Neural cell (in vitro differentiated cells): ENCODE results near the gene NAALADL1. TPM values are rescaled to one million over a fixed set of nuclear protein-coding genes. Genes with fewer than 3 reads are reported as not detected.

Experiments used
- H2AFZ ChIP-seq: fragments of 200-600, 300-800 bp; sonication (generic), shearing (Covaris generic); 2 replicates; pipeline ENCODE4 v1.6.0; 2014; ENCODE audit warnings: low read depth, mild to moderate bottlenecking, antibody characterized with exemption, low read length, moderate library complexity
- H3F3A ChIP-seq: fragments of 200-600 bp; shearing (Covaris generic); 2 replicates; pipeline ENCODE4 v1.6.1; 2016; ENCODE audit warnings: mild to moderate bottlenecking, moderate library complexity, mixed read lengths, antibody characterized with exemption, low read length; ENCODE audit not compliant: insufficient read depth, poor library complexity, severe bottlenecking
- H3K27ac ChIP-seq: fragments of 200-600, 300-800 bp; sonication (generic), shearing (Covaris generic); 2 replicates; pipeline ENCODE4 v1.5.1; 2014; ENCODE audit warnings: mild to moderate bottlenecking, low read length, moderate library complexity
- H3K27me3 ChIP-seq: fragments of 300-800, 200-600 bp; sonication (generic), shearing (Covaris generic); 2 replicates; pipeline ENCODE4 v1.6.0; 2014; ENCODE audit warnings: mild to moderate bottlenecking, low read depth, low read length, moderate library complexity; ENCODE audit not compliant: insufficient read depth
- H3K36me3 ChIP-seq: fragments of 300-800, 200-600 bp; sonication (generic), shearing (Covaris generic); 2 replicates; pipeline ENCODE4 v1.5.1; 2014; ENCODE audit warnings: mild to moderate bottlenecking, antibody characterized with exemption, low read length, moderate library complexity; ENCODE audit not compliant: insufficient read depth
- H3K4me2 ChIP-seq: fragments of 300-800, 200-600 bp; sonication (generic), shearing (Covaris generic); 2 replicates; pipeline ENCODE4 v1.6.0; 2014; ENCODE audit warnings: mild to moderate bottlenecking, low read length
- H3K4me3 ChIP-seq: fragments of 300-800, 200-600 bp; sonication (generic), shearing (Covaris generic); 2 replicates; pipeline ENCODE4 v1.5.1; 2014; ENCODE audit warnings: mild to moderate bottlenecking, low read length, moderate library complexity
- H3K79me2 ChIP-seq: fragments of 200-600 bp; shearing (Covaris generic); replicated peaks from 2 replicates; pipeline ENCODE4 v1.6.0; 2014; ENCODE audit warnings: mild to moderate bottlenecking, low read length, moderate library complexity; ENCODE audit not compliant: insufficient read depth
- H3K9ac ChIP-seq: fragments of 300-800, 200-600 bp; sonication (generic), shearing (Covaris generic); 2 replicates; pipeline ENCODE4 v1.6.1; 2016; ENCODE audit warnings: mild to moderate bottlenecking, low read length, mixed read lengths
- H3K9me2 ChIP-seq: fragments of 200-600 bp; shearing (Covaris generic); 2 replicates; pipeline ENCODE4 v1.6.1; 2016; ENCODE audit warnings: mild to moderate bottlenecking, low read length, mixed read lengths; ENCODE audit not compliant: insufficient read depth
- H3K9me3 ChIP-seq: fragments of 200-600, 300-800 bp; sonication (generic), shearing (Covaris generic); 2 replicates; pipeline ENCODE4 v1.6.1; 2016; ENCODE audit warnings: mild to moderate bottlenecking, mixed run types, low read length, moderate library complexity, mixed read lengths
- H4K20me1 ChIP-seq: fragments of 200-600 bp; shearing (Covaris generic); 2 replicates; pipeline ENCODE4 v1.6.1; 2016; ENCODE audit warnings: mild to moderate bottlenecking, mixed run types; ENCODE audit not compliant: insufficient read depth
- CTCF ChIP-seq: fragments of 450-650 bp; IDR thresholded peaks from 2 replicates; pipeline ENCODE4 v1.5.1; 2014; ENCODE audit warnings: antibody characterized with exemption, mild to moderate bottlenecking, moderate library complexity; ENCODE audit not compliant: poor library complexity, severe bottlenecking
- EP300 ChIP-seq: fragments of 450-650 bp; conservative IDR thresholded peaks from 2 replicates; pipeline ENCODE4 v1.6.1; 2014; ENCODE audit warnings: antibody characterized with exemption, mild to moderate bottlenecking, moderate library complexity; ENCODE audit not compliant: poor library complexity, severe bottlenecking
- EZH2 ChIP-seq: fragments of 200-600, 300-800 bp; shearing (Covaris generic), sonication (generic); IDR thresholded peaks from 2 replicates; pipeline ENCODE4 v1.6.1; 2014; ENCODE audit warnings: antibody characterized with exemption, low read length, borderline replicate concordance, mild to moderate bottlenecking; ENCODE audit not compliant: insufficient read depth, poor library complexity, severe bottlenecking
- MXI1 ChIP-seq: fragments of 450-650 bp; conservative IDR thresholded peaks from 2 replicates; pipeline ENCODE4 v1.6.1; 2014; ENCODE audit warnings: antibody characterized with exemption, mild to moderate bottlenecking; ENCODE audit not compliant: poor library complexity, severe bottlenecking
- POLR2AphosphoS5 ChIP-seq: IDR thresholded peaks from 2 replicates; pipeline ENCODE4 v1.6.1; 2012
- RAD21 ChIP-seq: fragments of 450-650 bp; conservative IDR thresholded peaks from 2 replicates; pipeline ENCODE4 v1.6.1; 2014; ENCODE audit warnings: antibody characterized with exemption, mild to moderate bottlenecking, moderate library complexity
- REST ChIP-seq: IDR thresholded peaks from 2 replicates; pipeline ENCODE4 v1.6.1; 2012; ENCODE audit warnings: borderline replicate concordance
- SMC3 ChIP-seq: fragments of 450-650 bp; conservative IDR thresholded peaks from 2 replicates; pipeline ENCODE4 v1.6.1; 2014; ENCODE audit warnings: antibody characterized with exemption, mild to moderate bottlenecking, moderate library complexity; ENCODE audit not compliant: poor library complexity
- TAF1 ChIP-seq: IDR thresholded peaks from 2 replicates; pipeline ENCODE4 v1.6.1; 2012; ENCODE audit warnings: low read depth
- polyA plus RNA-seq: library from polyadenylated mRNA; depleted of rRNA; stranded (reverse); fragments of >200 nt; gene quantifications from 2 replicates; pipeline ENCODE4 v1.2.3, GENCODE V29; 2014

The NAALADL1 gene
- polyA plus RNA-seq, 1 donor from 2014 or later: not detected

GRCh38 chr11:64998141-64998540 lies 60.2 kb downstream of the NAALADL1 start:
- Histone ChIP-seq H2AFZ (no peak overlapping the region), H3K9me2 (no peaks in the 10 kb centered on the region)

GRCh38 chr11:64996710-64997380 lies 61.5 kb downstream of the NAALADL1 start, which contains the start of gene BATF2:
Gene BATF2, minus strand, starts transcription at chr11:64996971. Its CDS starts 57 bp downstream, at chr11:64996914.
- Histone ChIP-seq H3K36me3 (no peaks in the 10 kb centered on the region), H4K20me1 (no peaks in the 10 kb centered on the region), H3K9me2 (no peaks in the 10 kb centered on the region), H3K4me2 (no peak within 1 kb of the TSS), H3K27ac (no peak within 1 kb of the TSS), H3K9me3 (no peaks in the 10 kb centered on the region), H3K9ac (no peak within 1 kb of the TSS), H3K4me3 (no peak within 1 kb of the TSS), H3K27me3 (no peaks in the 10 kb centered on the region), H3K79me2 (no peaks in the 10 kb centered on the region), H3F3A (no peaks in the 10 kb centered on the region), H2AFZ (no peak within 1 kb of the TSS)
- TF ChIP-seq REST: no peak
- no peak for TF ChIP-seq MXI1
- TF ChIP-seq TAF1: no peak
- no peak for TF ChIP-seq EZH2
- no peak for TF ChIP-seq CTCF
- TF ChIP-seq POLR2AphosphoS5: no peak
- no peak for TF ChIP-seq EP300
- TF ChIP-seq SMC3: no peak
- TF ChIP-seq RAD21: no peak

More at GRCh38 chr11:64998141-64998540, 60.2 kb downstream of the NAALADL1 start:
- H3K9ac ChIP-seq: no peak overlapping the region
- H4K20me1 ChIP-seq: no peaks in the 10 kb centered on the region
- no peaks in the 10 kb centered on the region for H3K36me3 ChIP-seq
- H3K27ac ChIP-seq: no peak overlapping the region
- no peaks in the 10 kb centered on the region for H3K79me2 ChIP-seq
- no peak for TF ChIP-seq EP300
- H3K9me3 ChIP-seq: no peaks in the 10 kb centered on the region
- no peaks in the 10 kb centered on the region for H3F3A ChIP-seq
- H3K4me2 ChIP-seq: no peak overlapping the region
- H3K27me3 ChIP-seq: no peaks in the 10 kb centered on the region
- H3K4me3 ChIP-seq: no peak overlapping the region
